Liver (tissue), 9 donors: ENCODE results near the gene LY6G6C. TPM values are rescaled to one million over a fixed set of nuclear protein-coding genes. Genes with fewer than 3 reads are reported as not detected.

Source experiments
- DNase-seq: peaks from one replicate; pipeline ENCODE4 v3.0.0-alpha.2; 2017; ENCODE audit warnings: low spot score
- H3K27ac ChIP-seq, 2 donors: one replicate each; pipeline ENCODE4 v1.7.0; 2013; ENCODE audit warnings: inconsistent platforms in 2 of 2, low read length in 2 of 2, control low read depth in 1 of 2, low read depth in 1 of 2, mild to moderate bottlenecking in 1 of 2
- H3K27me3 ChIP-seq, 4 donors: one replicate each; pipeline versions ENCODE4 v1.6.1 to v1.7.0; 2013; ENCODE audit warnings: low read length in 3 of 4, inconsistent platforms in 1 of 4, mild to moderate bottlenecking in 1 of 4, moderate library complexity in 1 of 4; ENCODE audit not compliant: control insufficient read depth in 4 of 4, insufficient read depth in 4 of 4
- H3K36me3 ChIP-seq, 4 donors: one replicate each; pipeline versions ENCODE4 v1.6.1 to v1.7.0; 2013; ENCODE audit warnings: low read length in 3 of 4, mild to moderate bottlenecking in 3 of 4, low read depth in 1 of 4, moderate library complexity in 1 of 4; ENCODE audit not compliant: control insufficient read depth in 4 of 4, insufficient read depth in 3 of 4
- H3K4me1 ChIP-seq, 4 donors: one replicate each; pipeline versions ENCODE4 v1.6.1 to v1.7.0; 2013; ENCODE audit warnings: low read length in 3 of 4, mild to moderate bottlenecking in 3 of 4, moderate library complexity in 1 of 4; ENCODE audit not compliant: control insufficient read depth in 4 of 4, insufficient read depth in 4 of 4
- H3K4me3 ChIP-seq, 3 donors: one replicate each; pipeline versions ENCODE4 v1.6.1 to v1.7.0; 2013; ENCODE audit warnings: low read length in 3 of 3, control low read depth in 1 of 3, low read depth in 1 of 3, mild to moderate bottlenecking in 1 of 3
- H3K9ac ChIP-seq, 2 donors: one replicate each; pipeline ENCODE4 v1.7.0; 2013; ENCODE audit warnings: low read length in 2 of 2, mild to moderate bottlenecking in 2 of 2, moderate library complexity in 2 of 2, control low read depth in 1 of 2, low read depth in 1 of 2
- H3K9me3 ChIP-seq, 4 donors: one replicate each; pipeline versions ENCODE4 v1.6.1 to v1.7.0; 2013; ENCODE audit warnings: low read length in 3 of 4; ENCODE audit not compliant: control insufficient read depth in 4 of 4
- EGR1 ChIP-seq, 2 donors: IDR thresholded peaks; 2 replicates each; pipeline ENCODE4 v1.6.1; 2016 to 2018; ENCODE audit warnings: antibody characterized with exemption in 2 of 2, low read depth in 2 of 2
- FOXA1 ChIP-seq: IDR thresholded peaks from 2 replicates; pipeline ENCODE4 v1.6.1; 2016; ENCODE audit warnings: antibody characterized with exemption
- FOXA2 ChIP-seq: IDR thresholded peaks from 2 replicates; pipeline ENCODE4 v1.6.1; 2016; ENCODE audit warnings: antibody characterized with exemption
- GABPA ChIP-seq, 2 donors: IDR thresholded peaks in 1 of 2; conservative IDR thresholded peaks in 1 of 2; 2 replicates each; pipeline ENCODE4 v1.6.1; 2016; ENCODE audit warnings: antibody characterized with exemption in 2 of 2, mild to moderate bottlenecking in 1 of 2, moderate library complexity in 1 of 2
- HNF4A ChIP-seq, 2 donors: conservative IDR thresholded peaks; 2 replicates each; pipeline ENCODE4 v1.6.1; 2016; ENCODE audit warnings: antibody characterized with exemption in 2 of 2, mild to moderate bottlenecking in 2 of 2
- HNF4G ChIP-seq: IDR thresholded peaks from 2 replicates; pipeline ENCODE4 v1.6.1; 2016; ENCODE audit warnings: antibody characterized with exemption
- JUND ChIP-seq, 2 donors: IDR thresholded peaks; 2 replicates each; pipeline ENCODE4 v1.6.1; 2016; ENCODE audit warnings: antibody characterized with exemption in 2 of 2
- NR2F2 ChIP-seq: IDR thresholded peaks from 2 replicates; pipeline ENCODE4 v1.6.1; 2016; ENCODE audit warnings: antibody characterized with exemption
- RAD21 ChIP-seq, 2 donors: IDR thresholded peaks; 2 replicates each; pipeline ENCODE4 v1.6.1; 2016; ENCODE audit warnings: antibody characterized with exemption in 2 of 2, mild to moderate bottlenecking in 2 of 2
- RXRA ChIP-seq, 2 donors: IDR thresholded peaks; 2 replicates each; pipeline ENCODE4 v1.6.1; 2017 to 2018; ENCODE audit warnings: antibody characterized with exemption in 2 of 2, mild to moderate bottlenecking in 1 of 2
- SP1 ChIP-seq: IDR thresholded peaks from 2 replicates; pipeline ENCODE4 v1.6.1; 2018; ENCODE audit warnings: antibody characterized with exemption, mild to moderate bottlenecking
- TAF1 ChIP-seq: conservative IDR thresholded peaks from 2 replicates; pipeline ENCODE4 v1.6.1; 2016; ENCODE audit warnings: antibody characterized with exemption, mild to moderate bottlenecking
- YY1 ChIP-seq: IDR thresholded peaks from 2 replicates; pipeline ENCODE4 v1.6.1; 2016; ENCODE audit warnings: antibody characterized with exemption, mild to moderate bottlenecking
- WGBS: extraction: QIAGEN DNeasy Blood & Tissue Kit; methylation state at CpG from one replicate; pipeline ENCODE4 v1.1.7; 2013; 5-methylcytosine and 5-hydroxymethylcytosine counted together
- polyA plus RNA-seq, 2 donors: library from polyadenylated mRNA; stranded (reverse) in 1 of 2; unstranded in 1 of 2; fragments of 200-250 nt in 1 of 2; fragments of >200 nt in 1 of 2; fragmentation: Nextera tagmentation in 1 of 2; extraction: Ambion mirVana in 1 of 2; gene quantifications; one replicate each; pipeline versions ENCODE4 v1.2.1 to v1.2.3, GENCODE V29; 2013 to 2015
- total RNA-seq, 2 donors: library from RNA; depleted of rRNA; stranded (reverse); fragments of >200 nt; gene quantifications; one replicate each; pipeline ENCODE4 v1.2.3, GENCODE V29; 2014
- TF ChIP-seq, protein P1 (sequence below): IDR thresholded peaks from 2 replicates; pipeline ENCODE4 v1.6.1; 2016; ENCODE audit warnings: antibody characterized with exemption
- TF ChIP-seq, protein P2 (sequence below): fragments of 150-350 bp; IDR thresholded peaks from 2 replicates; pipeline ENCODE4 v1.5.1; 2017; ENCODE audit warnings: improper control_type of control experiment, low read depth, low read length; ENCODE audit not compliant: missing input control
- TF ChIP-seq, protein P3 (sequence below): IDR thresholded peaks from 2 replicates; pipeline ENCODE4 v1.6.1; 2016; ENCODE audit warnings: antibody characterized with exemption
- TF ChIP-seq, protein P4 (sequence below): IDR thresholded peaks from 2 replicates; pipeline ENCODE4 v1.6.1; 2016; ENCODE audit warnings: antibody characterized with exemption, mild to moderate bottlenecking
- TF ChIP-seq, protein P5 (sequence below): IDR thresholded peaks from 2 replicates; pipeline ENCODE4 v1.6.1; 2016; ENCODE audit warnings: antibody characterized with exemption
- donor health status: healthy.
- donor health status: healthy.
- donor health status: healthy.
- donor health status: healthy.
- donor health status: healthy.

Gene LY6G6C
- total and polyA plus RNA-seq, 4 donors, result not detected

DNA sequence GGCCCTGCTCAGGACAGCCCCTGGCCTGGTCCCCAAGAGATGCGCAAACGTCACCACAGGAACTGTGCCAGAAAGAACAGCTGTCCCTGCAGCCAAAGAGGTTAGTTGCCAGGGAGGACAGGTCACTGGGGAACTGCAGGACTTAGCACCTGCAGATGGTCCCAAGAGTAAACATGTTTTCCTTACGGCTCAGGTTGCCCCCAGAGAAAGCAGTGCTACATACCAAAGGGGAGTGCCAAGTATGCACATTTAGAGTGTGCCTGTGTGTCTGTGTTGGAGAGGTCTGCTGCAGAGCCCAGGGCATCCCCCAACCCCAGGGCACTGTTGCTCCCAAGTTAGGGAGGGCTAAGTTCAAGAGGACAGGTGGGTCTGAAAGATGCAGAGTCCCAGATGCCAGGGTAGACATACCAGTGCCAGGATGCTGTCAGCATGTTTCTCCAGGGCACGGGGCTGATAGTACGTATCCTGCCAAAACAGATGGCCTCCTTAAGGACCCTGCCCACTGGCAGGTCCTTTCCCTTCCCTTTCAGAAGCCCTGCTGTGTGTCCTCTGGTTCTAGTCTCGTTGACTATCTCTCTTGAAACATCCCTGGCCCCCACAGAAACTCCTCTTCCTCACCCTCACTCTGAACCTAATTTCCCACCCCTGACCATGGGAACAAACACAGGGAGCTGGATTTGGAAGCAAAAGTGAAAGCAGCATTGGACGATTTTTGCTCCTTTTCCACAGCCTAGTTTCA lies 19.7 kb downstream of the LY6G6C start:
- H3K9ac ChIP-seq, result peak overlapping the region; percentile 85 to 98
- H3K4me3 ChIP-seq, result peak overlapping the region; percentile 72 to 96 (median 73)
- no peaks in the 10 kb centered on the region for H3K9me3 ChIP-seq
- H3K27ac ChIP-seq, result peak overlapping the region; percentile 94
- no peaks in the 10 kb centered on the region for H3K27me3 ChIP-seq
- H3K4me1 ChIP-seq, result peaks cover 0 to 17% (median 14%) of the 10 kb centered on the region in 4 donors
- peaks cover 2 to 7% (median 5%) of the 10 kb centered on the region in 4 donors for H3K36me3 ChIP-seq
- no peak for DNase-seq
- WGBS, result 24% methylated on average over 7 of the region's 7 CpGs
- TF ChIP-seq EGR1 (IDR thresholded peaks at IDR 0.05; ENCODE audit: low read depth in 2 of 2) (no peak), HNF4A (conservative IDR thresholded peaks at IDR 0.05) (no peak), GABPA (IDR thresholded peaks at IDR 0.05 in 1 of 2, conservative IDR thresholded peaks at IDR 0.05 in 1 of 2) (no peak), RXRA (IDR thresholded peaks at IDR 0.05) (no peak)
- TF ChIP-seq, protein P1, sequence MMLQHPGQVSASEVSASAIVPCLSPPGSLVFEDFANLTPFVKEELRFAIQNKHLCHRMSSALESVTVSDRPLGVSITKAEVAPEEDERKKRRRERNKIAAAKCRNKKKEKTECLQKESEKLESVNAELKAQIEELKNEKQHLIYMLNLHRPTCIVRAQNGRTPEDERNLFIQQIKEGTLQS, result no peak

DNA sequence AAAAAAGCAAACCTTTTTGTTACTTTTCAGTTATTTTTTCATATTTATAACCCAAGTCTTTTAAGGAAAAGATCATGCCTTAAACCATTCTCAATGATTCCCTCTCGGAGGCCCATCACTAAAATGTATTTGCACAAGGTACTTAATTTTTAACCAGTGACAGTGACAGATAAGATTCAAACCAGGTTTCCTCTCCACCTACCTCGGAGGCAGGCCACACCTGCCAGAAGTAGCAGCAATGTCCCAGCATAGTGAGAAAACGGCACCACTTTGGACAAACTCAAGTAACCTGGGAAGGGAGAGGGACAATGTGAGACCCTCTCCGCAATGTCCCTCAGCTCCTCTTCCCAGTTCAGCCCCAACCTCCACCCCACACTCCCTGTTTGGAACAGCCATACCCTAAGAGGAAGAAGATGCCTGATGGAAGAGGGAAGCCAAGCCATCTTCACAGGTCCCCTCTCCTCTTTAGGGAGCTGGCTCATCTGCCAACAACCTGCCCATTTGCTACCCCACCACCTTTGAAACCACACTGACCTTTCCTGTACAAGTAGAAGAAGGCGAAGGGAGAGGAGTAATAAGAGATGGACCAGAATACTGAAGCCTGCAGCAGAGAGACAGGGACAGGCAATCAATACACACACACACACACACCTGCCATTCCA lies 20.7 kb downstream of the LY6G6C start:
- H3K4me3 ChIP-seq, result no peak overlapping the region
- H3K36me3 ChIP-seq, result peaks cover 8 to 11% (median 9%) of the 10 kb centered on the region in 4 donors
- WGBS, result 60% methylated on average over 5 of the region's 5 CpGs
- TF ChIP-seq RXRA (IDR thresholded peaks at IDR 0.05) (no peak), YY1 (no peak), SP1 (no peak), HNF4A (conservative IDR thresholded peaks at IDR 0.05) (no peak), GABPA (IDR thresholded peaks at IDR 0.05 in 1 of 2, conservative IDR thresholded peaks at IDR 0.05 in 1 of 2) (no peak), EGR1 (IDR thresholded peaks at IDR 0.05; ENCODE audit: low read depth in 2 of 2) (no peak), RAD21 (IDR thresholded peaks at IDR 0.05) (no peak), FOXA2 (no peak), JUND (IDR thresholded peaks at IDR 0.05) (no peak), NR2F2 (no peak), TAF1 (no peak), FOXA1 (no peak), HNF4G (no peak)
- TF ChIP-seq, protein P1, result no peak
- TF ChIP-seq, protein P2, sequence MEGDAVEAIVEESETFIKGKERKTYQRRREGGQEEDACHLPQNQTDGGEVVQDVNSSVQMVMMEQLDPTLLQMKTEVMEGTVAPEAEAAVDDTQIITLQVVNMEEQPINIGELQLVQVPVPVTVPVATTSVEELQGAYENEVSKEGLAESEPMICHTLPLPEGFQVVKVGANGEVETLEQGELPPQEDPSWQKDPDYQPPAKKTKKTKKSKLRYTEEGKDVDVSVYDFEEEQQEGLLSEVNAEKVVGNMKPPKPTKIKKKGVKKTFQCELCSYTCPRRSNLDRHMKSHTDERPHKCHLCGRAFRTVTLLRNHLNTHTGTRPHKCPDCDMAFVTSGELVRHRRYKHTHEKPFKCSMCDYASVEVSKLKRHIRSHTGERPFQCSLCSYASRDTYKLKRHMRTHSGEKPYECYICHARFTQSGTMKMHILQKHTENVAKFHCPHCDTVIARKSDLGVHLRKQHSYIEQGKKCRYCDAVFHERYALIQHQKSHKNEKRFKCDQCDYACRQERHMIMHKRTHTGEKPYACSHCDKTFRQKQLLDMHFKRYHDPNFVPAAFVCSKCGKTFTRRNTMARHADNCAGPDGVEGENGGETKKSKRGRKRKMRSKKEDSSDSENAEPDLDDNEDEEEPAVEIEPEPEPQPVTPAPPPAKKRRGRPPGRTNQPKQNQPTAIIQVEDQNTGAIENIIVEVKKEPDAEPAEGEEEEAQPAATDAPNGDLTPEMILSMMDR, result no peak
- TF ChIP-seq, protein P3, sequence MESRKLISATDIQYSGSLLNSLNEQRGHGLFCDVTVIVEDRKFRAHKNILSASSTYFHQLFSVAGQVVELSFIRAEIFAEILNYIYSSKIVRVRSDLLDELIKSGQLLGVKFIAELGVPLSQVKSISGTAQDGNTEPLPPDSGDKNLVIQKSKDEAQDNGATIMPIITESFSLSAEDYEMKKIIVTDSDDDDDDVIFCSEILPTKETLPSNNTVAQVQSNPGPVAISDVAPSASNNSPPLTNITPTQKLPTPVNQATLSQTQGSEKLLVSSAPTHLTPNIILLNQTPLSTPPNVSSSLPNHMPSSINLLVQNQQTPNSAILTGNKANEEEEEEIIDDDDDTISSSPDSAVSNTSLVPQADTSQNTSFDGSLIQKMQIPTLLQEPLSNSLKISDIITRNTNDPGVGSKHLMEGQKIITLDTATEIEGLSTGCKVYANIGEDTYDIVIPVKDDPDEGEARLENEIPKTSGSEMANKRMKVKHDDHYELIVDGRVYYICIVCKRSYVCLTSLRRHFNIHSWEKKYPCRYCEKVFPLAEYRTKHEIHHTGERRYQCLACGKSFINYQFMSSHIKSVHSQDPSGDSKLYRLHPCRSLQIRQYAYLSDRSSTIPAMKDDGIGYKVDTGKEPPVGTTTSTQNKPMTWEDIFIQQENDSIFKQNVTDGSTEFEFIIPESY, result no peak
- TF ChIP-seq, protein P4, sequence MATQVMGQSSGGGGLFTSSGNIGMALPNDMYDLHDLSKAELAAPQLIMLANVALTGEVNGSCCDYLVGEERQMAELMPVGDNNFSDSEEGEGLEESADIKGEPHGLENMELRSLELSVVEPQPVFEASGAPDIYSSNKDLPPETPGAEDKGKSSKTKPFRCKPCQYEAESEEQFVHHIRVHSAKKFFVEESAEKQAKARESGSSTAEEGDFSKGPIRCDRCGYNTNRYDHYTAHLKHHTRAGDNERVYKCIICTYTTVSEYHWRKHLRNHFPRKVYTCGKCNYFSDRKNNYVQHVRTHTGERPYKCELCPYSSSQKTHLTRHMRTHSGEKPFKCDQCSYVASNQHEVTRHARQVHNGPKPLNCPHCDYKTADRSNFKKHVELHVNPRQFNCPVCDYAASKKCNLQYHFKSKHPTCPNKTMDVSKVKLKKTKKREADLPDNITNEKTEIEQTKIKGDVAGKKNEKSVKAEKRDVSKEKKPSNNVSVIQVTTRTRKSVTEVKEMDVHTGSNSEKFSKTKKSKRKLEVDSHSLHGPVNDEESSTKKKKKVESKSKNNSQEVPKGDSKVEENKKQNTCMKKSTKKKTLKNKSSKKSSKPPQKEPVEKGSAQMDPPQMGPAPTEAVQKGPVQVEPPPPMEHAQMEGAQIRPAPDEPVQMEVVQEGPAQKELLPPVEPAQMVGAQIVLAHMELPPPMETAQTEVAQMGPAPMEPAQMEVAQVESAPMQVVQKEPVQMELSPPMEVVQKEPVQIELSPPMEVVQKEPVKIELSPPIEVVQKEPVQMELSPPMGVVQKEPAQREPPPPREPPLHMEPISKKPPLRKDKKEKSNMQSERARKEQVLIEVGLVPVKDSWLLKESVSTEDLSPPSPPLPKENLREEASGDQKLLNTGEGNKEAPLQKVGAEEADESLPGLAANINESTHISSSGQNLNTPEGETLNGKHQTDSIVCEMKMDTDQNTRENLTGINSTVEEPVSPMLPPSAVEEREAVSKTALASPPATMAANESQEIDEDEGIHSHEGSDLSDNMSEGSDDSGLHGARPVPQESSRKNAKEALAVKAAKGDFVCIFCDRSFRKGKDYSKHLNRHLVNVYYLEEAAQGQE, result no peak
- TF ChIP-seq, protein P5, sequence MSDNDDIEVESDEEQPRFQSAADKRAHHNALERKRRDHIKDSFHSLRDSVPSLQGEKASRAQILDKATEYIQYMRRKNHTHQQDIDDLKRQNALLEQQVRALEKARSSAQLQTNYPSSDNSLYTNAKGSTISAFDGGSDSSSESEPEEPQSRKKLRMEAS, result no peak
- no peak for DNase-seq
- no peaks in the 10 kb centered on the region for H3K27me3 ChIP-seq
- H3K4me1 ChIP-seq, result peaks cover 0 to 17% (median 14%) of the 10 kb centered on the region in 4 donors
- H3K27ac ChIP-seq, result no peak overlapping the region
- H3K9me3 ChIP-seq, result no peaks in the 10 kb centered on the region
- no peak overlapping the region for H3K9ac ChIP-seq
